ENCODE results near the gene TMEM108. TPM values are rescaled to one million over a fixed set of nuclear protein-coding genes. Genes with fewer than 3 reads are reported as not detected.

The TMEM108 gene
- total and polyA plus RNA-seq, 4 donors, result 0.33 to 3.6 (median 1.3) TPM; not detected in 1

DNA sequence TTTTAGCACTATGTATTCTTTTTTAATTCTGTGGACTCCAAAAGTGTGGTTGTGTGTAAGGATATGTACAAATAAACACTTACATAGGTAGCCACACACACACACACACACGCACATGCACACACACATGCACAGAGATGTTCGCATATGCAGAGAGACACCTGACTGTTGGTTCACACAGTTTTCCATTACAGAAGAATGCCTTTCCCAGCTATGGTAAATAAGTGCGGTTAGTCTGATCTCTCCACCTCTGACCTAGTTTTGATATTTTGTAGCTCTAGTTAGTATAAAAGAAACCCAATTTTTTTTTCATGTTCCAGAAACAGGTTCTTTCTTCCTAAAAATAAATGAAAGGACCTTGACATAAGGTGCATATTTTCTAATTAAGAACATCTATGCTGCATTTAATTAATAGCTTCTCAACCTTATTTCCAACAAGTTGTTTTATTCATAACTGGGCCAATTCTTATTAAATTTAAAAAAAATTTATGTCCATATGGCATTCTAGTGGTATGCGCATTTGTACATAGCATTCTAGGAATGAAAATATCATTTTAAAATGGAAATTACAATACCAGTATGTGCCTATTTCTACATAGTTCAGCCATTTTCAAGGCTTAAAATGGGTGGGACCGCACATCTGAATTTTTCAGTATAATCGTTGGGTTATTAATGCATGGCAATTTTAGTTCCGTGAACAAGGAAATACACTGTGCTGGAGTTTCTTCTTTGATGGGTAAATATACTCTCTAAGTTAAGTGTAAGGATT is 27.2 kb downstream of the TMEM108 start:
- Histone ChIP-seq H3K27ac (ENCODE audit: low read depth in 1 of 2, low read length in 2 of 2) (no peak overlapping the region), H3K27me3 (ENCODE audit: control insufficient read depth in 1 of 2, insufficient read depth in 2 of 2, low read length in 1 of 2) (no peaks in the 10 kb centered on the region), H3K9me3 (ENCODE audit: control insufficient read depth, low read length) (no peaks in the 10 kb centered on the region), H3K4me1 (ENCODE audit: control insufficient read depth in 1 of 2, insufficient read depth in 2 of 2, low read length in 2 of 2) (no peaks in the 10 kb centered on the region), H3K4me3 (ENCODE audit: low read length in 2 of 2) (no peak overlapping the region), H3K36me3 (ENCODE audit: control insufficient read depth in 1 of 2, insufficient read depth in 2 of 2, low read length in 1 of 2) (no peaks in the 10 kb centered on the region)
- intact Hi-C loops (cut with DNase I), result no loop called here
- DNase-seq, result no peak
- no peak for ATAC-seq (ENCODE audit: low FRiP score)
- 96 to 99% methylated on average over 7 of the region's 7 CpGs for WGBS, 2 donors

DNA sequence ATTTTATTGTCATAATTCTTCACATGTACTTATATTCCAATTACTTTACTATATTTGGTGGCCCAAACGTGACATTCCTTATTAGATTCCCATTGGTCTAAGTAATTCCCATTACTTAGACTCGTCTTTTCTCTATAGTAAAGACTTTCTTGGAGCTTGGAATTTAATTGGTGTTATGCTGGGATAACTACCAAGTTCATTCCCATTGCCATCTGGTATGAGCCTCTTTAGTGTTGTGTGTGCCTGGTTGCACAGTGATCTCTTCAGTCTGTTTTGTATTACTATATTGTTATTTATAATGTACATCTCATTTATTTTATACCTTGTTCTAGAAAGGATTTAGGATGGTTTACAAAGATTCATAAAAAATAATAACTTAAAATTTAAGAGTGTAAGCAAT is 27.8 kb downstream of the TMEM108 start:
- Histone ChIP-seq H3K27me3 (ENCODE audit: control insufficient read depth in 1 of 2, insufficient read depth in 2 of 2, low read length in 1 of 2) (no peaks in the 10 kb centered on the region), H3K4me3 (ENCODE audit: low read length in 2 of 2) (no peak overlapping the region), H3K27ac (ENCODE audit: low read depth in 1 of 2, low read length in 2 of 2) (no peak overlapping the region), H3K4me1 (ENCODE audit: control insufficient read depth in 1 of 2, insufficient read depth in 2 of 2, low read length in 2 of 2) (no peaks in the 10 kb centered on the region), H3K9me3 (ENCODE audit: control insufficient read depth, low read length) (no peaks in the 10 kb centered on the region), H3K36me3 (ENCODE audit: control insufficient read depth in 1 of 2, insufficient read depth in 2 of 2, low read length in 1 of 2) (no peaks in the 10 kb centered on the region)
- DNase-seq (no peak), ATAC-seq (ENCODE audit: low FRiP score) (no peak)
- intact Hi-C loops (cut with DNase I), result no loop called here
- WGBS, 2 donors, result 80 to 82% methylated on average over 2 of the region's 2 CpGs

DNA sequence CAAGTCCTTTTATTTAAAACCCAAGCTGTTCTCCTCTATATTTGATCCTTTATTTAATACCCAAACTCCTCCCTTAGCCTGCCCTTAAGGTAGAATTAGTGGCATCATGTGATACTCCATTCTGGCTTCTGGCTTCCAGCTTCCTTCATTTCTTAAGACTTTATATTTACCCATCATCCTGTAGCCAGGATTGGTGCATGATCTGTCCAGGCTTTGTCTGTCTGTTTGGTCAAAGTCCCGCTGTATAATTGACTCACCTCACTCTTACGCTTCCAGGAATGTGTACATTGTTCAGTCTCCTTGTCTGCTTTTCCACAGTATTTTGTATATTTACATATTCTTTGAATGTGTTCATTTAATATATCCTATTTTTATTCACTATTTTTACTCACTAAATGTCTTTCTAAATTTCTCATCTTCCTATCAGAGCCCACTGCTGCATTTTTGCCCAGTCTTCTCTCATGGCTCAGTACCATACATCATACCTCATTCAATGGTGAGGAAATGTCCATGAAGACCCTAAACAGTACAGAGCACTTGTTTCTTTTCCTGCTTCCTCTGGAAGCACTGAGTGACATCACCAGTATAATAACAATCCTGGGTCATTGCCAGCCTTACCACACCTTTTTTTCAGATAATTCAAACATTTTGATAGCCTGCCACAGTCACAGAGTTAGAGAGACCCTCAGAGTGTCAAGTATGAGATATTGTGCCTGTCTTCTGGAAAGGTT is 31.5 kb downstream of the TMEM108 start:
- DNase-seq (no peak), ATAC-seq (ENCODE audit: low FRiP score) (no peak)
- Histone ChIP-seq H3K36me3 (ENCODE audit: control insufficient read depth in 1 of 2, insufficient read depth in 2 of 2, low read length in 1 of 2) (no peaks in the 10 kb centered on the region), H3K4me3 (ENCODE audit: low read length in 2 of 2) (no peak overlapping the region), H3K27me3 (ENCODE audit: control insufficient read depth in 1 of 2, insufficient read depth in 2 of 2, low read length in 1 of 2) (no peaks in the 10 kb centered on the region), H3K9me3 (ENCODE audit: control insufficient read depth, low read length) (no peaks in the 10 kb centered on the region), H3K4me1 (ENCODE audit: control insufficient read depth in 1 of 2, insufficient read depth in 2 of 2, low read length in 2 of 2) (no peaks in the 10 kb centered on the region), H3K27ac (ENCODE audit: low read depth in 1 of 2, low read length in 2 of 2) (no peak overlapping the region)
- intact Hi-C loops (cut with DNase I), result no loop called here
- 91 to 96% methylated on average over 2 of the region's 2 CpGs for whole genome bisulfite sequencing, 2 donors

DNA sequence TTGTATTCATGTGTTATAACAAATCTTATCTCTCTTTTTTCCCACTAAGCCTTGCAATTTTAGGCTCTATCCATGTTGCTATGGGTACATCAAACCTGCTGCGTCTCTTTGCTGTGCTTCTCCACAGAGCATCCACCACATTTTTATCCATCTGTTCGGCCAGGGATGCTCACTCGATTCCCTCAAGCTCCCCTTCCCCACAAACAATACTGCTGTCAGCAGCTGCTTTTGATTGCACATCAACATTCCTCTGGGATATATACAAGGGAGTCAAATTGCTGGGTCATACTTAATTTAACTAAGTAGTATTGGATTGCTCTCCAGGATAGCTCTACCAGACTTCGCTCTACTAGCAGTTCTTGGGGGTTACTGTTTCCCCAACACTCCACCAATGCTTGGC is 36.8 kb downstream of the TMEM108 start:
- no peak overlapping the region for H3K27ac ChIP-seq (ENCODE audit: low read depth in 1 of 2, low read length in 2 of 2)
- WGBS, 2 donors, result 82 to 89% methylated on average over 4 of the region's 4 CpGs
- H3K36me3 ChIP-seq (ENCODE audit: control insufficient read depth in 1 of 2, insufficient read depth in 2 of 2, low read length in 1 of 2), result no peaks in the 10 kb centered on the region
- no peaks in the 10 kb centered on the region for H3K27me3 ChIP-seq (ENCODE audit: control insufficient read depth in 1 of 2, insufficient read depth in 2 of 2, low read length in 1 of 2)
- no peak for DNase-seq
- H3K4me3 ChIP-seq (ENCODE audit: low read length in 2 of 2), result no peak overlapping the region
- H3K4me1 ChIP-seq (ENCODE audit: control insufficient read depth in 1 of 2, insufficient read depth in 2 of 2, low read length in 2 of 2), result no peaks in the 10 kb centered on the region
- intact Hi-C loops (cut with DNase I), result no loop called here
- ATAC-seq (ENCODE audit: low FRiP score), result no peak
- no peaks in the 10 kb centered on the region for H3K9me3 ChIP-seq (ENCODE audit: control insufficient read depth, low read length)

DNA sequence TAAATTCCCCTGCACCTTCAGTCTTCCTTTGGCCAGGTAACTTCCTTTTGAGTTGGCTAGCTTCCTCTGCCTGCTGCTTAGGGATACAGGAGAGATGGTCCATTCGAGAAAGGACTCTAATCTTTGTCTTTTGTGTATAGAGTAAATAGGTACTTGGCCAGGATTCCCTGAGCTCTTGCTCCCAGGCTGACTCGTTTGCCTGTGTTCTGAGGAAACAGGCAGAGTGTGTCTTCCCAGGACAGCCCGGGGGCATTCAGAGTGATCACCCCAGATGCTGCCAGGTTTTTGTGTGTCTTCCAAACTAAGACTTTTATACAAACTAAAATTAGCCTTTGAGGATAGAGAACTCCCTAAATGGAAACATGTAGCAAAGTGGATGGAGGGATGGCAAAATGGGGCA is 39.5 kb downstream of the TMEM108 start:
- 38 to 48% methylated on average over 3 of the region's 3 CpGs for whole genome bisulfite sequencing, 2 donors
- Histone ChIP-seq H3K27ac (ENCODE audit: low read depth in 1 of 2, low read length in 2 of 2) (no peak overlapping the region), H3K27me3 (ENCODE audit: control insufficient read depth in 1 of 2, insufficient read depth in 2 of 2, low read length in 1 of 2) (no peaks in the 10 kb centered on the region), H3K4me3 (ENCODE audit: low read length in 2 of 2) (no peak overlapping the region), H3K9me3 (ENCODE audit: control insufficient read depth, low read length) (peaks cover 1% of the 10 kb centered on the region), H3K36me3 (ENCODE audit: control insufficient read depth in 1 of 2, insufficient read depth in 2 of 2, low read length in 1 of 2) (no peaks in the 10 kb centered on the region), H3K4me1 (ENCODE audit: control insufficient read depth in 1 of 2, insufficient read depth in 2 of 2, low read length in 2 of 2) (no peaks in the 10 kb centered on the region)
- no peak for DNase-seq
- intact Hi-C loops (cut with DNase I), result no loop called here
- ATAC-seq (ENCODE audit: low FRiP score), result no peak

DNA sequence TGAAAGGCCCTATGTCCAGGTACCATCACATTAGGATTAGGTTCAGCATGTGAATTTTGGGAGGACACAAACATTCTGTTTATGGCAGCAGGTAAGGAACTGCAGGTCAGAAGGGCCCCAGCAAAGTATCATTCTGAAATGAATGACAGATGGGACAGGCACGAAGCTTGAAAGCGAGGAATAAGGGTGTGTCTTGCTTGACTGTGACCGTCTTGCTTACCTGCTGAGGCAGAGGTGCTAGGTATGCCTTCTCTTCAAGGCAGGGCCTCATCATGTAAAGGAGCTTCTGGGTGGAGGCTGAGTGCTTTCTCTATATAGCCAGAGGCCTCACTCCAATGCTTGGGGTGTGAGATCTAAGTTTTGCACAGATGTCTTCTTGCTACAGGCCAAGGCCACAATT is 41.4 kb downstream of the TMEM108 start:
- no peak overlapping the region for H3K27ac ChIP-seq (ENCODE audit: low read depth in 1 of 2, low read length in 2 of 2)
- intact Hi-C loops (cut with DNase I), result no loop called here
- 60 to 94% methylated on average over 3 of the region's 3 CpGs for WGBS, 2 donors
- H3K9me3 ChIP-seq (ENCODE audit: control insufficient read depth, low read length), result peaks cover 1% of the 10 kb centered on the region
- H3K36me3 ChIP-seq (ENCODE audit: control insufficient read depth in 1 of 2, insufficient read depth in 2 of 2, low read length in 1 of 2), result no peaks in the 10 kb centered on the region
- no peaks in the 10 kb centered on the region for H3K4me1 ChIP-seq (ENCODE audit: control insufficient read depth in 1 of 2, insufficient read depth in 2 of 2, low read length in 2 of 2)
- no peak overlapping the region for H3K4me3 ChIP-seq (ENCODE audit: low read length in 2 of 2)
- ATAC-seq (ENCODE audit: low FRiP score) (no peak), DNase-seq (no peak)
- H3K27me3 ChIP-seq (ENCODE audit: control insufficient read depth in 1 of 2, insufficient read depth in 2 of 2, low read length in 1 of 2), result no peaks in the 10 kb centered on the region

- WGBS, 2 donors, result 88 to 89% methylated on average over 7 of the region's 7 CpGs
- ATAC-seq (ENCODE audit: low FRiP score), result no peak
Observed at GRCh38 chr3:133081016-133081415, 42.8 kb downstream of the TMEM108 start.

GRCh38 chr3:133083395-133083794 is 45.2 kb downstream of the TMEM108 start:
- H3K4me1 ChIP-seq (ENCODE audit: control insufficient read depth in 1 of 2, insufficient read depth in 2 of 2, low read length in 2 of 2), result peaks cover 0 to 1% of the 10 kb centered on the region in 2 donors
- 0 to 1% methylated on average over 1 of the region's 1 CpG for WGBS, 2 donors
- no peaks in the 10 kb centered on the region for H3K36me3 ChIP-seq (ENCODE audit: control insufficient read depth in 1 of 2, insufficient read depth in 2 of 2, low read length in 1 of 2)
- intact Hi-C loops (cut with DNase I), result no loop called here
- ATAC-seq (ENCODE audit: low FRiP score) (no peak), DNase-seq (no peak)
- no peaks in the 10 kb centered on the region for H3K27me3 ChIP-seq (ENCODE audit: control insufficient read depth in 1 of 2, insufficient read depth in 2 of 2, low read length in 1 of 2)
- H3K9me3 ChIP-seq (ENCODE audit: control insufficient read depth, low read length), result peaks cover 1% of the 10 kb centered on the region
- H3K4me3 ChIP-seq (ENCODE audit: low read length in 2 of 2), result no peak overlapping the region
- no peak overlapping the region for H3K27ac ChIP-seq (ENCODE audit: low read depth in 1 of 2, low read length in 2 of 2)

More at GRCh38 chr3:133081016-133081415, 42.8 kb downstream of the TMEM108 start:
- H3K27ac ChIP-seq (ENCODE audit: low read depth in 1 of 2, low read length in 2 of 2), result no peak overlapping the region
- peaks cover 1% of the 10 kb centered on the region for H3K9me3 ChIP-seq (ENCODE audit: control insufficient read depth, low read length)
- no peak overlapping the region for H3K4me3 ChIP-seq (ENCODE audit: low read length in 2 of 2)
- no peak for DNase-seq
- no peaks in the 10 kb centered on the region for H3K36me3 ChIP-seq (ENCODE audit: control insufficient read depth in 1 of 2, insufficient read depth in 2 of 2, low read length in 1 of 2)
- intact Hi-C loops (cut with DNase I), result no loop called here
- peaks cover 0 to under 1% of the 10 kb centered on the region in 2 donors for H3K4me1 ChIP-seq (ENCODE audit: control insufficient read depth in 1 of 2, insufficient read depth in 2 of 2, low read length in 2 of 2)
- H3K27me3 ChIP-seq (ENCODE audit: control insufficient read depth in 1 of 2, insufficient read depth in 2 of 2, low read length in 1 of 2), result no peaks in the 10 kb centered on the region

Data from aorta (tissue), 5 donors.